GM21528 (cell line): ENCODE results near the gene NPC2.
A peak's percentile ranks its signal among the peaks of the same experiment; 100 is the strongest.
"Not testable (repeated sequence)": the region's sequence is repeated elsewhere in the genome, so short reads cannot be mapped to it uniquely, and the experiment has no call there.

Experiments
- ATAC-seq: cut with Tn5 transposase; IDR thresholded peaks from one replicate; pipeline ENCODE4 v1.9.1; 2021; ENCODE audit warnings: mild to moderate bottlenecking, moderate library complexity; ENCODE audit not compliant: unreplicated experiment, low FRiP score

Gene NPC2

DNA sequence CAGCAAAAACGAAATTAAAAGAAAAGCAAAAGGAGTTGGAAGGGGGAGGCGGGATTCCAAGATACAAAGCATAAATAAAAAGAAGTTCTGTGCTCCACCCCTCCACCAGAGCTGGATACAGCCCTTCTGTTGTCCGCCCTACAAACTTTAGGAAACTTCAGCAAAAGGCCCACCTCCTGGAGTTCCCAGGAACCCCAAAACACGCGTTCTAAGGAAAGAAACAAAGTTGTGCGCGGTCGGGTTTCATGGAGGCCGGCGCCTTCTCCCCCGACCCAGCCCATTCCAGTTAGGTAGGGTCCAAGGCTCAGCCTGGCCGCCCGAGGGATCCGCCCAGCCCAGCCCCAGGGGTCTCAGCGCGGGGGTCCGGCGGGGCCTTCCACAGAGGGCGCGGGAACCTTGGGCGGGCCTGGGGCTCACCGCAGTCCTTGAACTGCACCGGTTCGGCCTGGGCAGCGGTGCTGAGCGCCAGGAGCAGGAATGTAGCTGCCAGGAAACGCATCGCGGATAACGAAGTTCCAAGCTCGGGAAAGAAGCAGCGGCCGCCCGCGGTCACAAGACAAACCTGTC is at the start of gene NPC2:
Gene NPC2, minus strand, starts transcription at position 530 of the 567 bp plus-strand sequence. Its CDS starts 31 bp downstream, at position 499.
- ATAC-seq, result peak; percentile 17

DNA sequence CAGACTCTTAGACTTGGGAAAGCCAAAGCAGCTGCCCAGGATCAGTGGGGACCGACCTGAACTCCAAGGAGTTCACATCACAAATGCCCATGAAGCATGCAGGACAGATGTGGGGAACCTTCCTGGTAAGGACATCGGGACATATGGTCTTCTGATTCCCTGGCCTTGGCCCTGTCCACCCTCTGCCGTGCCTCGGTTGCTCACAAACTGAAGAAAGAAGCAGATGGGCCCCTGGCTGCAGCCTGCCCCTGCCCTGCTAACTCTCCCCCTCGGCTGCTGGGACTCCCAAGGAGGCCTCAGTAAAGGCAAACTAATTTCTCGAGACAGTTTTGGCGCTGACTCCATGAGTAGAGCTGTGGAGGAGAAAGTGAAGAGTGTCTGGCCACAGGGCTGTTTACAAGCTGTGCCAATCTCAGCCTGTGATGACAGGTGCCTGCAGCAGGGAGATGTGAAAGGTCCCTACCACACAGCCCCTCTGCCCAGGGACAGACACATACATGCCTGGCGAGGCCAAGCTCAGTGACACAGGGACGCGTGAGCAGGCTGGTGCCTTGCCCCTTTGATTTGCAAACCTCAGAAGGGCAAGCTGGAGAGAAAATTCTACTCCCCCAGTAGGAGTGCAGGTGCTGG is 49.1 kb upstream of the NPC2 start:
- ATAC-seq, result no peak

DNA sequence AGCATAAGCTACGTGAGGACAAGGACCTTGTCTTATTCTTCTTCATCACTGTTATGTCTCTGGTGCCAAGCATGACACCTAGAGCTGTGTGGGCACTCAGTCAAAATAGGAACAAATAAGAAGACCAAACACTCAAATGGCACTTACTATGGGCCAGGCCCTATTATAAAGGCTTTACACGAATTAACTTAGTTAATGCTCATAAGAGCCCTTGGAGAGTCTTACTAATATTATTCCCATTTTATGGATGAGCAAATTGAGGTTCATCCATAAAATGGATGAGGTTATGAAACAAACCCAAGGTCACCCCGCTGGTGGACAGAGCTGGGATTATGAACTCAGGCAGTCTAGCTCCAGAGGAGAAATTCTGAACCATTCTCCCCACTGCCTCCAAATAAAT is 48.1 kb upstream of the NPC2 start:
- no peak for ATAC-seq

DNA sequence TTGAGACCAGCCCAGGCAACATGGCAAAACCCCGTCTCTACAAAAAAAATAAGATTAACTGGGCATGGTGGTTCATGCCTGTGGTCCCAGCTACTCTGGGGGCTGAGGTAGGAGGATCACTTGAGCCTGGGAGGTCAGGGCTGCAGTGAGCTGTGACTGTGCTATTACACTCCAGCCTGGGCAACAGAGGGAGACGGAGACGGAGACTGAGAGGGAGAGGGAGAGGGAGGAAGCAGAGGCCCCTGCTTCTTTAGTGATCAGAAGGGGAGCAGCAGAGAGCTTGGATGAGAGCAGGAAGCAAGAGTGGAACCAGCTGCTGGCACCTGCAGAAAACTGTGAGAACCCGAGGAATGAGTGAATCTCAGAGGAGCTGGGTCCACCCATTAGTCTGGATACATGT is 46.4 kb upstream of the NPC2 start:
- ATAC-seq, result no peak

DNA sequence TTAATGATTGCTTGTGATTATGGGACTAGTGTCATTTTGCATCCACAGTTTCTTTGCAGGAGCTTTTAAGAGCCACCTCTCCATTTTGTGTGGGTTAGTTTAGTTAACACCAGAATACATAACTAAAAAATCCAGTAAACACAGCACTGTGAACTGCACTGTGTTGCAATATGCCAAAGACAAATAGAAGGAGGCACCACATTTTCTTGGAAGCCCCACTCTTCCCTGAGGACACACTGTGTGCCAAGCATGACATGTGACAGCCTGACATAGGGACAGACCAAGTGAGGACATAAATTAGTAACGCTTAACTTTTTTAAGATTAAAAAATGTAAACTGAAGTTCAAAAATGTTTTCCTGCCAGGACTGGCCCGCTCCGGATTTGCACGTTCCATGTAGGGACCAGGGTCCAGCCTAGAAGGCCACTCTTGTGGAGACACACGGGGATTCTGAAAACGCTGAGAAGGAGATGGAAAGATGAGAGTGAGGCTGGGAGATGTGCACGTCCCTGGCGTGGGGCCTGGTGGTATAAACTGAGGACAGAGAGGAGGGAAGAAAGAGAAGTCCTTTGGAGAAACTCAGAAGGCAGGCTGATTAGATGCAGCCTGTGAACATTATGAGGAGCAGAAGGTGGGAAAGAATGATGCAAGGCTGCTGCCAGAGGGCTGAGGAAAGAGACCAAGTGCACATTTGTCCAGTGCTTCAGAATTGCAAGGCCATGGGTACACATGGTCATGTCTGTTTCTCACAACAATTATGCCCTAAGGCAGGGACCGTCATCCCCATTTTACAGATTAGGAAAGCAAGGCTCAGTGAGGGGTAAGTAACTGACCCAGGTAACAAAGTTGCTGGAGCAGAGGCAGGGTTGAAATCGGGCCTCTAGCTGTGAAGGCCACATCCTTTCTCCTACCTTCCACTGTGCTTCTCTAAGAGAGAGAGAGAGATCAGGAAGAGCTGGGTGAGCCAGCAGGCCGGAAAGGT is 45.6 kb upstream of the NPC2 start:
- no peak for ATAC-seq

DNA sequence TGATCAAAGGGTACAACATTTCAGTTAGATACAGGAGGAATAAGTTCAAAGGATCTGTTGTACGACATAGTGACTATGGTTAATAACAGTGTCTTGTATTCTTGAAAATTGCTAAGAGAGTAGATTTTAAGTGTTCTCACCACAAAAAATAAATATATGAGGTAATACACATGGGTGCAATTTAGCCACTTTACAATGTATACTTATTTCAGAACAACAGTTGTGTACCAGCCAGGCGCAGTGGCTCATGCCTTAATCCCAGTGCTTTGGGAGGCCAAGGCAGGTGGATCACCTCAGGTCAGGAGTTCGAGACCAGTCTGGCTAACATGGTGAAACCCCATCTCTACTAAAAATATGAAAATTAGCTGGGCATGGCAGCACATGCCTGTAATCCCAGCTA is 43.2 kb upstream of the NPC2 start:
- ATAC-seq, result not testable (repeated sequence)

DNA sequence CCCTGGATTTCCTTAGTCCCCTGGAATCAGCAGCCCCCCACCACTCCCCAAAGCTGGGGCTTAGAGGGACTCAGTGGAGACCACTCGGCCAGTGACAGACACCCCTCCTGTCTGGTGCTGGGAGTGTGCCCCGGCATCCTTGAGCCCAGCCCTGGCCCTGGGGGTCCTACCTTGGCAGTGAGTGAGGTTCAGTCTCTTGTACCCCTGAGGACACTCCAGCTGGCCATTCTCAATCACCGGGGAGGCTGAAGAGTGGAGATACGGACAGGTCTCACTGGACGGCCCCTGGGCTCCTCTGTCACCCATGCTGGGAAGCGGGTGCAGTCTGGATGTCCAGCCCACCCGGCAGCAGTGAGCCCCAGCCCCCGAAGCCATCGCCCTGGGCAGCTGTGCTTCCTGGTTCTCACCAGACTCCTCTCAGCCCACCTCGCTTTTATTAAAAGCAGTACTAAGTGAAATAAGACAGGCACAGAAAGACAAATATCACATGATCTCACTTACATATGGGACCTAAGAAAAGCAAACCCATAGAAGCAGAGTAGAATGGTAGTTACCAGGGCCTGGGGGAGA is 42.7 kb upstream of the NPC2 start:
- no peak for ATAC-seq

DNA sequence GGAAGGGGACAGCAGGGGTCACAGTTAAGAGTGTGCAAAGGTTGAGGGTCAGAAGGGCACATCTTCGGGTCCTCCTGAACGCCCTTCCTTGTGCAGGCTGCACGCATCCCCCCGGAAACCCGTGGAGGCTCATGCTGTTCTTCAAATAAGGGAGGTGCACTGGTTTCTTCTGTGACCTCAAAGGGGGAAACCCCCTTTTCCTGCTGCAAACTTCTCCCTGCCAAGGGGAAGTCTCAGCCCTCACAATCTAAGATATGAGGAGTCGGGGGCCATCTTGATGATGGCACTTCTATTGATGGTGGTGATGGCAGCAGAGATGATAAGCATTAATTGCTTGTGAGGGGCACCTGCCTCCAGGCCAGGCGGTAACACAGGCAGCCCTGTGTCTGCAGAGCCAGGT is 40.5 kb upstream of the NPC2 start:
- ATAC-seq, result no peak

DNA sequence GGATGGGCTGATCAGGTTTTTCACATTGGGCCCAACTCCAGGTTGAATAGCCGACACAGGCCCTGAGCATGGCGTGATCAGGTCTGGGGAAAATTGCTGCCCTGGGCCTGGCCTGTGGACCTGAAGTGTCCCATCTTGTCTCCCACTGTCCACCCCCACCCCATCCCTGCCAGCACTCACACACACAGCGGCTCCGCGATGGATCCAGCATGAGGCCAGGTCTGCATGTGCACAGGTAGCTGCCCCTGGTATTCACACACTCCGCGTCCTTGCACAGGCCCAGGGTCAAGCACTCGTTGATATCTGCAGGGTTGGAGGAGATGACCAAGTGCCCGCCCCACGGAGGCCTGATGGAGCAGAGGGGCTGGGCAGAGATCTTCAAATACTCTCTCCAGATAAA is 39.1 kb upstream of the NPC2 start:
- ATAC-seq, result no peak

DNA sequence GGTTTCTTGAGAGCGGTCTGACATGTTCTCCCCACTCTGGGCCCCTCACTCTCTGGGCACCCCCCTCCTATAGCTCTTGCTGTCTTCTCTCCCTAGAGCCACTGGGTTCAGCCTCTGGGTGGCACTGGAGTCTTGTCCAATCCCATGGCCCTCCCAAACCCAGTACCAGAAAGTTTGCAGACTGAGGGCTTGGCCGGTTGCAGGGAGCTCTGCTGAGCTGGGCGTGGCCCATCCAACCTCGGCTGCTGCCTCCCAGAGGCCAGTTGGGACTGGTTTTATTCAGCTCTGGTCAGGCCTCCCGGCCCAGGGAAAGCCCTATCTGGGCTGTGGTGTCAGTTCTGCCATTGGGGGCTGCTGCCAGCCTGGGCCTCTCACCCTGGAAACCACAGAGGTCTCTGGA is 38.4 kb upstream of the NPC2 start:
- no peak for ATAC-seq

DNA sequence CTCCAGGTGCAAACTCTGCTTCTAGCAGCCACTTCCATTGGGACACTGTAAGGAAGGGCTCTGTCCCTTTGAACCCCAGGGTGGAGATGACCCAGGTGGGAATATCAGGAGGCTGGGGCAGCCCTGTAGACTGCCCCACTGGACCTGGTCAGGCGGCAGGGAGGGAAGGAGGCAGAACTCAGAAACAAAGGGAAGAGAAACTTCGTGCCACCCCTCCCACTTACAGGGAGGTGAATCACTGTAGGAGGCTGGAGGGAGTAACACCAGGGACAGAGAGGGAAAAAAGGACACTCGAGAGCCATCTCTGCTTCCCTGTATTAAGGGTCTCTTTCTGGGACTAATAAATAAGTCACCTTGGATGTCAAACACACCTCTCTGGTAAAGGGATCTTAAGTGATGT is 37.9 kb upstream of the NPC2 start:
- no peak for ATAC-seq

DNA sequence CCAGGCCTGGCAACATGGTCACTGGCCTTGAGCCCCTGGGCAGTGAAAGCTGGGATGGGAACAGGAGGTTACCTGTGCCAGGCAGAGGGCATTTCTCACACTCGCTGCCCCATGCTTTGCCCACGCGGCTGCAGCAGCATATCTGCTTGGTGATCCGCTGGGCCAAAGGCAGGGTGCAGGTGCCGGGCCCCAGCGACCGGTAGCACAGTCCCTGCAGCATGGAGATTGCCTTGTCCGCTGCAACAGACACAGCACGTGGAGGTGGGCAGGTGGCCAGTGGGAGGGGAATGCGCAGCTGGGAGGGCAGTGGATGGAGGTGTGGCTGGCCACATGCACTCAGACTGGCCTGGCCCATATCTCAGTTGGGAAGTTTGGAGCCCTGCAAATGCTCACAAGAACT is 35.8 kb upstream of the NPC2 start:
- ATAC-seq, result no peak

DNA sequence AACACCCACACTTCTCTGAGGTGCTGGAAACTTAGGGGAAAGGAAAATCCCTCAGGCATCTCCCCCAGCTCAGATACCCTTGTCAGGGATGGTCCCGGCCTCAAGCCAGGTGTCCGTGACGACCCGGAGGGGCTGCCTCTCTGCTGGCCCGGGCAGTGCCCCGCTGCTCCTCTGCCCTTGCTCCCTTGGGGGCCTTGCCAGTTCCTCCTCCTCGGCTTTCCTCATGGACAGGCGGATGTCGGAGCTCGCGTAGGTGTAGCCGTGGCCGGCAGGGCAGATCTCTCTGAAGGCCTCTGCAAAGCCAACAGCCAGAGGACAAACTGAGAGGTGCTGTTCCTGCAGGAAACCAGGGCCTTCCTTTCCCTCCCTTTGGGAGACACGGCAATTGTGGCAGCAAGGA is 35.3 kb upstream of the NPC2 start:
- no peak for ATAC-seq

DNA sequence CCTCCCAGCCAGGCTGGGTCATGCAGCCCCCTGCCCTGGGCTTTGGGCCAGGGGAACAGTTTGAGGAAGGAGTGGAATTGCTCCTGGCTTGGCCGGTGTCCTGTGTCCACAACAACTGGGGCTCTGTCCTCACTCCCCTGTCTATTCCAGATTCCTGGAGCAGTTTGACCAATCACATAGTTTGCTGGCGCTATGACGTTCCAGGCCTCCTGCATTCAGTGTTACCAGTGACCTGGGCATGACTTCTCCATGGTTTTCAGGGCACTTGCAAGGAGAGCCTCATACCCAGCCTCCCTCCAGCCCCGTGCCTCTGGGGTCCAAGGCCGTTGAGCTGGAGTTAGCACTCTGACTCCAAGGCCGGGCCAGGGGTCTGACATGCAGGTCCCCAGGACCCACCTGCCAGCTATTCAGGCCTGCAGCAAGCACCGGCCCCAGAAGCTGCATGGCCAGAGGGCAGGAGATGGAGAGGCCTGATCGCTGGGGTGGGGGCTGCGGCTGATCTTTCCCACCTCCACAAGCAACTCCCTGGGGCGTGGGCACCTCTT is 34.7 kb upstream of the NPC2 start:
- no peak for ATAC-seq

DNA sequence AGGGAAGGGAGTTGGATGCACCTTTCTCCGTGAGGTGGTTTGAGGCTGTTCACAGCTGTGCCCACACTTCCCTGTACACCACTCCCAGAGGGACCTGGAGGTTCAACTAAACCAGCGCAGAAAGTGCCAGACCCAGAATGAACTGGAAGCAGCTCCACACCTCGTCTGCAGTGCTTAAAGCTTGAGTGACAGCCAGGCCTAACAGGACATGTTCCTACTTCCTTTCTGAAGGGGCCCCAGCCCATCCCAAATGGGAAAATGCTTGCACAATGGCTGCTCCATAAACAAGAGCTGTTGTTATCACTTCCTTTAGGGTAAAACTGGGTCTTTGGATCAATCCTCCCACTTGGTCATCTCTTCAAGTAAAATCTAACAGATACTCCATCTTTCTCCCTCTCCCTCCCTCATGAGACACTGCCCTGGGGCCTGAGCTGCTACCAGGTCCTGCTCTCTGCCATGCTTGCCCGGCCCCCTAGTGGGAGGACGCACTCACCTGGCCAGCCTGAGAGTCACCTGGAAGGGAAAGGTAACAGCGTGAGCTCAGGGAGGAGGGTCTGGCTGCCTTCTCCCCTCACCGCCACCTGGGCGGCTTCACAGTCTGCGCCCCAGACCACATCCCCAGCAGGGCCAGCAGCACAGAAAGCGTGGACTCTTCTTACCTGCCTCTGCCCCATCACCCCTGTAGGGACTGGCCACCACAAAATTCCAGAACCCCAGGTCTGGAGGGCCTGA is 33.9 kb upstream of the NPC2 start:
- no peak for ATAC-seq

DNA sequence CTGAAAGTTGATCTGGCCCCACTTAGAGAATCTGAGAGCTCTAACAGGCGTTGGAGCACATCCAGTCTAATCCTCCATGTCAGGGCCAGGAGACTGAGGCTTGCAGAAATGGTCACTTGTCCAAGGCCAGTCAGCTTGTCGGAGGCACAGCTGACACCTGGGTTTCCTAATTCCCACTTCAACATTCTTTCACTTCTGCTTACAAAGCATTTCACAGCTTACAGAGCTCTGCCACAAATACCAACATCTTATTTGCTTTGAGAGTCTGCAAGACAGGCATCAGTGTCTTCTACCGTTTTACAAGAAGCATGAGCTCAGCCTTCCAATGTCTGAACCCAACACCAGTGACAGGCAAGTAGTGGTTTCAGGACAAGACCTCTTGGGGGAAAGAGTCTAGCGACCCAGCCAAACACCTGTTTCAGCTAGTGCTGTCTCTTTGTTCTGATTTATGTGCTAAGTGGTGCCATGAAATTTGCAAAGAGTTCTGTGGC is 32.3 kb upstream of the NPC2 start:
- ATAC-seq, result no peak

DNA sequence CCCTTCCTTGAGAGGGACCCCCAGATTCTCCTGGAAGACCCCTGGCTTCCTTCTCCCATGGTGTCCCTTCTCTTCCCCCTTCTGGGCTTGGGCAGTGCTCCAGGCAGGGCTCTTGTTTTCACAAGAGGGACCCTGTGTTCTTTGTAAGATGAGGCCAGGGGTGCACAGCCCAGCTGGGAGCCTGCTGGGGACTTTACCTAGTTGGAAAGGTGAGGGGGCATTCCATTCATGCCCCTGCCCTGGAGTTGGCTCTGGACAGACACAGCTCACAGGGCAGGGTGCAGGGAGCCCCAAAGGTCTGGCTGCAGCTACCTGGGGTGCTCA is 31.7 kb upstream of the NPC2 start:
- ATAC-seq, result no peak

DNA sequence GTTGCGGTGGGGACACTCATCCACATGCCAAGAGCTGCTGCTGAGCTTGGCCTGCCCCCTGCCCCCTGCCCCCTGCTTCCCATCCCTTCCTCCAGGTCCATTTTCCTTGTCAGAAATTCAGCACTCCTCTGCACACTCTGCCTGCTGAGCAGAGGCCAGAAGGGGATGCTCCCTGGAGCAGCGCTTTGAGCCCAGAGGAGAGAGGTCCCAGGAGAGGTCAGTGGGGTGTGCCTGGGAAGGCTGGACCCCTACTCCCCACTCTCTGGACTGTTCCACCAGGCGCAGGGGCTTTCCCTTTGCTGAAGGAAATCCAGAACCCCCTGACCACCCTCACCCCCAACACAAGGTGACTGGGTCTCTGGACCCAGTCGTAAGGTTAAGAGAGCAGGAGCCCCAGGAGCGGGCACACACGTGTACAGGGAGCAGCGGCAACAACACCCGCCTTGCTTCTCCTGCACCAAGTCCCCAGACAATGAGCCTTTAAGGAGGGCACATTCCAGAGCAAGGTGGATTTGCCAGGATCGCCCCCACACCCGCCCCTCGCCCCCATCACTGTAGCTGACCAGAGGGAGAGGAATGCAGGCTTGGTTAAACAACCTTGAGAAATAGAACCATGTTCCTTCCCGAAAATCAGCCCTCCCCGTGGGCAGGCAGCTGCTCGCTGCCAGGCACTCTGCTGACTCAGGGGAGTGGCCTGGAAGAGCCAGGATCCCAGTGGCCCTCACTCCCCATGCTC is 31.1 kb upstream of the NPC2 start:
- no peak for ATAC-seq

DNA sequence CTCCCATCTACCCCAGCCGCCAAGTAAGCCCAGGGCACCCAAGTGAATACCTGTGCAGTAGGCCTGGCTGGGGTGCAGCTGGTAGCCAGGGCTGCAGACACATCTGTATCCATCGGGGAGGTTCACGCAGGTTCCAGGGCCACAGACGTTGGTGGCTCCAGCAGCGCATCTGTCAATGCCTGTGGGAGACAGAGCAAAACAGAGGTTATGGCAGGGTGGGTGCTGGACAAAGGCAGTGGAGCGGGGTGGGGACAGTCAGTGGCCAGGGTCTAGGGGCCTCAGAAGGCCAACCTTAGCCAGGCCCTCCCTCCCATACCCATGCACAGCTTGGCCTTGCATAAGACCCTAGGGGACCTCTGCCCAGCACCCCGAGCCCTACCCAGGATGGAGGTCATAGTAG is 29.6 kb upstream of the NPC2 start:
- no peak for ATAC-seq

DNA sequence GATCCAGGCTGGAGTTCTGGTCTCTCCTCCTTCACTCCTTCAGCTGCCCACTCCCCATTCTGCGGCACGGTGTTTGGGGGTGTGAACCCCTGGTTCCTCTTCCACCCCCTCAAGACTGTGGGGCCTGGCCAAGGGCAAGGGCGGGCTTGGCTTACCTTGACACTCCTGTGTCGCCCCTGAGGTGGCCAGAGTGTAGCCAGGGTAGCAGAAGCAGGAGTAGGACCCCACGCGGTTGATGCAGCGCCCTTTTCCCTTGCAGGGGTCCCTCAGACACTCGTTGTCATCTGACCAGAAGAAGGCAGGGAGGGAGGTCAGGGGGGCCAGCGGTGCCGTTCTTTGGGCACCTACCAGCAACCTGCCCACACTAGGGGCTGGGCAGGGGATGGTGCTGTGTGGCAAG is 28.7 kb upstream of the NPC2 start:
- no peak for ATAC-seq
